GM19099 (cell line): ENCODE data around the gene STK40.

ENCODE experiments used
- POLR2A ChIP-seq: IDR thresholded peaks from 3 replicates; pipeline ENCODE4 v1.6.1; 2011; ENCODE audit warnings: low read depth; ENCODE audit not compliant: insufficient read length; ENCODE audit errors: extremely low read depth

Gene STK40, protein sequence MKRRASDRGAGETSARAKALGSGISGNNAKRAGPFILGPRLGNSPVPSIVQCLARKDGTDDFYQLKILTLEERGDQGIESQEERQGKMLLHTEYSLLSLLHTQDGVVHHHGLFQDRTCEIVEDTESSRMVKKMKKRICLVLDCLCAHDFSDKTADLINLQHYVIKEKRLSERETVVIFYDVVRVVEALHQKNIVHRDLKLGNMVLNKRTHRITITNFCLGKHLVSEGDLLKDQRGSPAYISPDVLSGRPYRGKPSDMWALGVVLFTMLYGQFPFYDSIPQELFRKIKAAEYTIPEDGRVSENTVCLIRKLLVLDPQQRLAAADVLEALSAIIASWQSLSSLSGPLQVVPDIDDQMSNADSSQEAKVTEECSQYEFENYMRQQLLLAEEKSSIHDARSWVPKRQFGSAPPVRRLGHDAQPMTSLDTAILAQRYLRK

DNA sequence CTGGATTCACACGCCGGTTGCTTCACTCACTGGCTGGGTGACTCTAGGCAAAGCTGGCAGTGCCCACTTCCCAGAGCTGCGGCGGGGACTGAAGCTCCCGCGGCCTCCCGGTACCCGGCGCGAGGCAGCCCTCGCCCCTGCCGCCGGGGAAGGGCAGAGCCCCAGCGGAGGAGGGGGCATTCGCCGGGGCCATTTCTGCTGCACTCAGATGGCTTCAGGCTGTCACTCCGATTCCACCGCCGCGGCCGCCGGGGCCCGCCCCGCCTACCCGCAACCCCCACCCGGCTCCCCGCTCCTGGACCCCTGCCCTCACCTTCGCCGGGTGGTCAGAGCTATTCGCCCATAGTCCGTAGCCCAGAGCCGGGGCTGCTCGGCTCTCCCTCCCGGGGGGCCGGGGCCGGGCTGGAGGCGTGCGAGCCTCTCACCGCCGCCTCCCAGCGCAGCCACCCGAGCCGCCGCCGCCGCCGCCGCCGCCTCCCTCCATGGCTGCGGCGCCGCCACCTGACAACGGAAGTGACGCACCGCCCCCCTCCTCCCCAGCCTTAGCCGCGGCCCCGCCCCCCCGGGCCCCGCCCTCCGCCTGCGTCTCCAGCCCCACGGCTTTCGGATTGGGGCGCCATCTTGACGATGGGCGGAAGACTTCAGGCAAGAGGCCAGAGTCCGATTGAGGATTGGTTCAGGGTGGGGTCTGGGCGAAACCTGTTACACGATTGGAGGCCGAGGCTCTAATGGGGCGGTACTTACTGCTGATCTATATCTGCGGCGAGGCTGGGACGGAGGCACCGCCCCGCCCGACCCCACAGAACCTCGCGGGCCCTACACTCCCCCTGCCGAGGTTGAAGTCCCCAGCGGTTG, at the start of gene STK40:
STK40 (minus strand) TSS at position 515 of the 855 bp plus-strand sequence. CDS start 24,592 bp downstream, outside the sequence.
- no peak for TF ChIP-seq POLR2A

DNA sequence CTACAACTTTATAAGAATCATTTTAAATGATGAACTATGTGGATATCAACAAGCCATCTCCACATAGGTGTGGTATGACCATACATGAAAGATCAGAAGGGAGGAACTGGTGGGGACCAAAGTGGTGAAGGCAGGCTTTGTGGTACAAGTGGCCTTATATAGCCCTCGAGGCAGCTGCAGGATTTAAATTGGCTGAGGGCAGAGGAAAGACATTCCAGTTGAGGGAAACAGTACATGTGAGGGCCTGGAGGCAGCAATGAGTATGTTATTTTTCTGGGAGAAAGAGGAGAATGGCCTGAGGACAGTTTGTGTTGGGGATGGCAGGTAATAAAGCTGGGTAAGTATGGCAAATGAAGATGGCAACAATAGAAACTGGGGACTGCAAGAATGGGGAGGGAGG, 47.4 kb upstream of the STK40 start:
- no peak for TF ChIP-seq POLR2A

DNA sequence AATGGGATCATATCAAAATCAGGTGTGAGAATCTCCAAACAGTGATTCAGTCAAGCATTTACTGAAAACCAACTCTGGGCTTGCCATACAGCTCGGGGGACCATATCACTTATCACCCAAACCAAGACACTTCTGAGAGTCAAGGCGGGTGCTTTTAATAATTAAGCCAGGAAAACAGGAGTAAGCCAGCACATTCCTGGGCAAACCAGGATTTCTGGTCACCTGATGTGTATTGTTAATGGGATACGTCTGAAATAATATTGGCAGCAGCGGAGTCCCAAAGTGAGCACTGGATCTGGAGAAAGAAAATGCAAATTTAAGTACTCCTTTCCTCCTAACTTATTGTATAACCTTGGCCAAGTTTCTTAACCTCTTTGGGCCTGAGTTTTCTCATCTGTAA, 46.9 kb upstream of the STK40 start:
- no peak for TF ChIP-seq POLR2A

DNA sequence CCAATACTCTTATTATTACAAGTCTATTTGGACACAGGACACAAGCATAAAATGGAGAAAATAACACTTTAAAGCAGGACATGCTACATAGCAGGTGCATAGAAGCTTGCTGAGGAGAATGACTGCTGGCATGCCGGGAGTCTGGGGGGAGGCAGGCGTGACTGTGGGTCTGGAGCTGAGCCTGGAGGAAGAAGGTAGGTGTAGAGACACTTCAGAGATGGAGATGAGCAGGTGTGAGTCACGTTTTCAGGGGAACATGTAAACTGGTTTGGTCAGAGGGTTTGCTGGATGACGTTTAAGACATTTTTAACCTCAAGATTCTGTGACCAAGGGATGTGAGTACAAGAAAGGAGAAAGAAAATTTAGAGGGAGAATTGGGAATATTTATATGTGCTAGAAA, 40.1 kb upstream of the STK40 start:
- no peak for TF ChIP-seq POLR2A

DNA sequence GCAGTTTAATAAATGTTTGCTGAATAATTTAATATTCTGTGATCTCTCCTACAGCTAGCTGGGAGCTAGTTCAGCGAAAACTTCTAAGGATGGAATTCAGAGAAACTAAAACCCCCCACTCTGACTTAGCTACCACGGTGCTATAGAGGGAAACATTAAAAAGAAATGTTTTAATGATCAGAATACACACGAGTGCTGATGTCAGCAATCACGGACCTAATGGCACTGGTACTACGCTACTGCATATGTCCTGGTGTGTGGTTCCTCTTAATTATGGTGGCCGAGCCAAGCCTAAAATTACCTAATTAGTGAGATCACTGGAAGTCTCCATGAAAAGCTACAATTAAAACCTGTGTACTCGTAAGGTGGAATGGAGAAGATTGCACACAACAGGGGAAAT, 35.9 kb upstream of the STK40 start:
- TF ChIP-seq POLR2A = no peak

DNA sequence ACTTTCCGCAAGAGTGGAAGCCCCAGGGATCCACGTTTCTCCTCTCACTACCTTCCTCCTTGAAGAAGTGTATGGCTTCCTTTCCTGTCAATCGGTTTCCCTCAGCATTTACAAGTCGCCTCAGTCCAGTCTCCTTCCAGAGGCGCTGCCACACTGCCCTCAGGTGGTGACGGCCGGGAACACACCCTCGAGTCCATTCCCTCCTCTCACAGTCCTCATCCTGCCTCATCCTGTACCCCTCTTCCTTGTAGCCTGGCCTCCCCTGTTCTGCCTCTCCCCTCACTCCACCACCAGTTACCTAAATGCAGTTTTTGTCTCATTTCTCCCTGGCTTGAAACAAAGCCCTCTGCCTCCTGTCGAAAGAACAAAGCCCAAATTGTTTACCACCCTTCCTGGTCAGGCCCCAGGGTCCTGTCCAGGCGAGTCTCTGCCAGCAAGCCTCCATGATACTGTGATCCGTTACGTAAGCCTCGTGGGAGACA, 35.2 kb upstream of the STK40 start:
- TF ChIP-seq POLR2A = no peak

DNA sequence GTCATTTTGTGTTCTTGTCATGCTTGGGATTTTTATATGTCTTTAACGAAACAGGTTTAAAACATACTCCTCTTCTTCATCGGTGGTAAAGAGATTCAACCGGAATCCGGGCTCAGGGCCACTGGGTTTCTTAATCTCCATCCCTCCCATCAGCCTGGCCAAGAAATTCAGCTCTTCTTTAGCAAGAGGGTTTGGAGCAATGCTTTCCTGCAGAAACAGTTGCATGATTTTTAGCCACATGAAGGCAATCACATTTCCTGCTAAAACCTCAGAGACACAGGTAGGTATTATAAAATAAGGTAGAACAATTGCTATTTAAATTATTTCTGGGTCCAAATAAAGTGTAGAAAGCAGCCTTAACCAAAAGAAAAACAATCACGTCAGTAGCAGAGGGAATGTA, 34.7 kb upstream of the STK40 start:
- no peak for TF ChIP-seq POLR2A

DNA sequence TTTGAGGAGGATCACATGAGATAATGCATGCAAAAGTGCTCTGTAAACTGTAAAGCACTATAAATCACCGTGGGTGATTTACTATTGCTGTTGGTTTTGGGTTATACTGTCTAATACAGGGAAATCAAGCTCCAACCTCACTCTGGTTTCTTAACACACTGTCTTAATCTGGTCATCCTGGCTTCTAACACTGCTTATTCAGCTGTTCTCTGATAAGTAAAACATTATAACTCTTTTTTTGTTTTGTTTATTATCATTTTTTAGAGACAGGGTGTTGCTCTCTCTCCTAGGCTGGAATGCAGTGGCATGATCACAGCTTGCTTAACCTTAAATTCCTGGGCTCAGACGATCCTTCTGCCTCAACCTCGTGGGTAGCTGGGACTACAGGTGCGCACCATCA, 33.8 kb upstream of the STK40 start:
- no peak for TF ChIP-seq POLR2A

DNA sequence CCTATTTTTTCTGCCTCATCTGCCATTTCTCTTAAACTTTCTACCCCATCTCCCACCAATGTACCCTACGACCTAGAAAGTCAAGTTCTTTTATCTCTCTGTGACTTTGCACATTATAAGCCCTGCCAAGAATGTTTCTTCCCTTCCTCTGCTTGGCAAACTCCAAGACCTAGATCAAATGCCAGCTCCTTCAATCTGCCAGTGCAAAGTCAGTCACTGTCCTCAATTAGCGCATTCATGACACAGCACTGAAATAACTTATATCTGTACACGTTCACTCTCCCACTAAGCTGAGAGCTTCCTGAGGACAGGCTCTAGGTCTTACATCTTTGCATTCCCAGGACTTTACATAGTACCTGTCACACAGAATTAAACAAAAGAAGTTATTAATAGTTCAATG, 33.4 kb upstream of the STK40 start:
- no peak for TF ChIP-seq POLR2A

DNA sequence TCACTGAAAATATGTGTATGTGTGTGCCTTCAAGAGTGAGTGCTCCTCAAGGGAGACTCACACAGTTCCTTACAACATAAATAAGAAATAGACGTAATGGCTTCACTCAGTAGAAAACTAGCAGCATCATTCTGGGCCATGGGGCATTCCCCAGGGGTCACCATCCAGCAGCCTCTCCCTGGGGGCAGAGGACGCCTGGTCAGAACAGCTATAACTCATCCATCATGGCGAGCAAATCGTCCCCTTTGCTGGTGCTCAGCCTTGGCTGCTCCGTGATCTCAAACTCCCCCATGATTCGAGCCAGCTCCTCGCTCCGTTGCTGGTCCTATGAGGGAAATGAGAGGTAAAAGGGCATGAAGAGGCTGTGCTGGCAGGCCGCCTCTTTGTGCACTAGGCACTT, 32.2 kb upstream of the STK40 start:
- no peak for TF ChIP-seq POLR2A

DNA sequence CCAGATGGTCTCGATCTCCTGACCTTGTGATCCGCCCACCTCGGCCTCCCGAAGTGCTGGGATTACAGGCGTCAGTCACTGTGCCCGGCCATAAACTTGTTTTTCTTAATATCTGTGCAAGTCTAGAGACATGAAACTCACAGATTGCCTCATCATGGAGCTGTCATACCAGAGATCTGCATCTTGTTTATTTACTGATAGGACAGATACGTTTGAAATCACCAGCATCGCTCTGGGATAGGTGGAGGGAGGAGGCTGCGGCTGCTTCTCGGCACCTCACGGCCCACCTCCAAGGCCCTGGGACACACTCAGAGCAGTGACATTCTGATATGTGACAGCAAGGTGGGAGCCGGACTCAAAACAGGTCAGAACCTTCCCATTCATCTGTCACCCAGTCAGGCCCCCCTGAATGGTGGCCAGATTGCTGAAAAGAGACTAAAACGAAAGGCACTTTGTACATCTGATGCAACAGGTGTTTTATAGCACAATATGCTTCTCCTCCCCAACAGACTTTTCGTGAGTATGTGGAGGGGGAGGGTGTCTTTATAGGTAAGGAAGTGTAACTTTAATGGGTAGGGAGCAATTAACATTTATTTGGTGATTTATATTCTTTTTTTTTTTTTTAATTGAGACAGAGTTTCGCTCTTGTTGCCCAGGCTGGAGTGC, 30.1 kb upstream of the STK40 start:
- TF ChIP-seq POLR2A = no peak

DNA sequence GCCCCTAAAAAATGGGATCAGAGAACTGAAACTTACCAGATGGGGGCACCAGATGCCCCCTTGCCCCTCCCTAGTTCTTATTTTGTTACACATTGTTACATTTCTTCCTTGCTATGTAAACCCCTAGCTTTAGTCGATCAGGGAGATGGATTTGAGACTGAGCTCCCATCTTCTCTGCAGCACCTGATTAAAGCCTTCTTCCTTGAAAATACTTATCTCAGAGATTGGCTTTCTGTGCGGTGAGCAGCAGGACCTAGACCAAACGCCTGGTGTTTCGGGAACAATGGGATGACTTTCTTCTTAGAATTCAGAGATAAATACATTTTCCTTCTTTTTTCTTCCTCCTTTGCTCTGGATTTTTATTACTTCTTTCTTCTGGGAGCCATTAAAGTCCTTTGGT, 28.7 kb upstream of the STK40 start:
- TF ChIP-seq POLR2A = no peak

DNA sequence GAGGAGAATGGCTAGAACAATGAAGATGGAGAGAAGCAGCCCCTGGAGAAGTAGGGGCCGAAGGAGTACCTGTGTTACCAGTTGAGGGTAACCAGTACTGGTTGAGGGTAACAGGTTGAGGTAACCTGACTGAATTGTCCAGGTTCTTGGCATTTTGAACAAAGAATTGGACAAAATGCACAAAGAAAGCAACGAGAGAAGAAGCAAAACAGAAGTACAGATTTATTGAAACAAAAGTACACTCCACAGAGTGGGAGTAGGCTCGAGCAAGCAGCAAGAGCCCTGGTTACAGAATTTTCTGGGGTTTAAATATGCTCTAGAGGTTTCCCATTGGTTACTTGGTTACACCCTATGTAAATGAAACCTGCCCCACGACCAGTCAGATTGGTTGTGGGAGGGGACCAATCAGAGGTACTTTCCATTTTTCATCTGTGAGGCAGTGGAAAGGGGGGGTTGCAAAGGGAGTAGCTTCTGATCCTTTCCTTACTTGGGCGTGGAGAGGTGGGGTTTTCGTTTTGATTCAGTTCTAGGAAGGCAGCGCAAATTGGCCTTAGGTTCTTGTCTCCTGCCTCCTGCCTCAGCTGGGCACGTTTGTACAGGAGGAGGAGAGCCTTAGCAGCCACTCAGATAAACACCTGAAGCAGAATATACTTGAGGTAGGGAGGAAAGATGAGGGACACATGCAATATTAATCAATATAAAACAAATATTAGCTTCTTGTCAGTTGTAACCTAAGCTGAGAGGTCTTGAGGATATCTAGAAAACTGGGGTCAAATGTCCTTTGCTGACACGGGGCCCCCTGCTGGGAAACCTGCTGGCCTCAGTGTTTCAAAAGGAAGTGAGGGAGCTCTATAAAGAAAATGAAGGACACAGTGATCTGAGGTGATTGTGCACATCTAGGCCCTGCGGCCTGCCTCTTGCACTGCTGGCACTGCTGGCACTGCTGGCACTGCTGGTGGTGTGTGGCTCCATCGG, 26.2 kb upstream of the STK40 start:
- no peak for TF ChIP-seq POLR2A

DNA sequence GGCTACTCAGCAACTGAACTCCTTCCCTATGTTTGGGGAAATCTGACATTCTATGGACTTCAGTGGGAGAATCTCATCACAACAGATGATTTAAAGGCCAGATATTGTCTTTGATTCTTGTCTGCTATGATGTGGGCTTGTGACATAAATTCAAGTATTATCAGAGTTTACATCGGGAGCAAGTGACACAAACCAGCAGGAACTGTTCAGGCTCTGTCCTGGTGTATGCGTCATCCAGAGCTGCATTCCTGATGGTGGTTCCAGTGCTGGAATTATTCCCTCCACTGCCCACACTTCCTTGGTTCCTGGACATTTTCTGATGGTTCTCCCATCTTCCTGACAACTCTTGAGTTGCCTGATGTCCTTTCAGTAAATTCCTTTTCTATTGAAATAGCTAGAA, 22.8 kb upstream of the STK40 start:
- TF ChIP-seq POLR2A = no peak

DNA sequence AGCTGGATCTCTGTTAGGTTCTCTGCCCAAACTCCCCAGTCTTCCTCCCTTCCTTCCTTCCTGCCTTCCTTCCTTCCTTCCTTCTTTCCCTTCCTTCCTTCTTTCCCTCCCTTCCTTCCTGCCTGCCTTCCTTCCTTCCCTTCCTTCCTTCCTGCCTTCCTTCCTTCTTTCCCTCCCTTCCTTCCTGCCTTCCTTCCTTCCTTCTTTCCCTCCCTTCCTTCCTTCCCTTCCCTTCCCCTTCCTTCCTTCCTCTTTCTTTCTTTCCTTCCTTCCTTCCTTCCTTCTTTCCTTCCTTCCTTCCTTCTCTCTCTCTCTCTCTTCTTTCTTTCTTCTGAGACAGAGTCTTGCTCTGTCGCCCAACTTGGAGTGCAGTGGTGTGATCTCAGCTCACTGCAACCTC, 20.7 kb upstream of the STK40 start:
- TF ChIP-seq POLR2A = no peak

DNA sequence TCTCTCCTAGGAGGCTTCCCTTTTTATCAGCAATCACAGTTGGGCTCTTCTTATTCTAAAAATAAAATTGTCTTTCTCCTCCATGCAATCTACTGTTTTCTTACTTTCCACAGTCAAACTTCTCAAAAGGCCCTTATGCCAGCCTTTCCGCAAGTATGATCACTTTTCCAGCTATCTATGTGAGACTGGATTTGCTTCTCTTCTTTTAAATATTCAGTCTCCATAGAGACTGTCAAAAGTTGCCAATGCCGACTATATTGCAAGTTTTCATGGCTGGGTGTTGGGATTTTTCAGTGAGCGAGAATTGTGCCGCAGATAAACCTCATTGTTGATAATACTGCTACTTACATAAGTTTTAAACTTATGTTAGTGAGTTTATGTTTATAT, 16.8 kb upstream of the STK40 start:
- no peak for TF ChIP-seq POLR2A
